A549 treated with AZD9567 at 1 μM for 4 hours (cell line): ENCODE data around the gene NOXRED1. TPM values are rescaled to one million over a fixed set of nuclear protein-coding genes. Genes with fewer than 3 reads are reported as not detected.

Experiments used
- total RNA-seq: library from RNA; stranded (reverse); fragments of 200-300 nt; extraction: Qiagen RNA extraction; gene quantifications from 5 replicates; pipeline ENCODE4 v1.2.3, GENCODE V29; 2022; ENCODE audit not compliant: insufficient read depth

Gene NOXRED1
- 0.08 to 0.12 TPM in 2 of 5 replicates, not detected in the others for total RNA-seq

GRCh38 chr14:77423423-77423822 is at the start of gene NOXRED1:
NOXRED1 (minus strand) TSS chr14:77423523; CDS start chr14:77422889, 634 bp downstream.

GRCh38 chr14:77457522-77458248 is 34.4 kb upstream of the NOXRED1 start, which contains the start of the genes AHSA1 and VIPAS39:
AHSA1 (plus strand) TSS chr14:77458093; CDS start chr14:77458190, 97 bp downstream.
VIPAS39 (minus strand) TSS chr14:77457601; CDS start chr14:77454102, 3,499 bp downstream.

GRCh38 chr14:77376771-77377501 is 46.4 kb downstream of the NOXRED1 start, which contains the start of the genes SAMD15 and TMED8:
SAMD15 (plus strand) TSS chr14:77377379; CDS start chr14:77377419, 40 bp downstream.
TMED8 (minus strand) TSS chr14:77377094; CDS start chr14:77377053, 41 bp downstream.

Other genes with a start within 250 kb of the NOXRED1 start
- 2.7 to 4.0 TPM (median 3.7 TPM) in 5 replicates for gene TMEM63C, start 241.7 kb downstream of the NOXRED1 start, total RNA-seq
- gene NGB, start 152.3 kb downstream of the NOXRED1 start, total RNA-seq, result not detected in 5 replicates
- gene POMT2, start 102.6 kb downstream of the NOXRED1 start, total RNA-seq, result 27.6 to 49.6 TPM (median 32.2 TPM) in 5 replicates
- gene GSTZ1, start 102.5 kb downstream of the NOXRED1 start, total RNA-seq, result 18.8 to 36.0 TPM (median 34.0 TPM) in 5 replicates
- gene TMED8, start 46.4 kb downstream of the NOXRED1 start, total RNA-seq, result 5.6 to 10.3 TPM (median 7.2 TPM) in 5 replicates
- 1.4 to 5.9 TPM (median 1.5 TPM) in 5 replicates for gene SAMD15, start 46.1 kb downstream of the NOXRED1 start, total RNA-seq
- gene VIPAS39, start 34.1 kb upstream of the NOXRED1 start, total RNA-seq, result 13.0 to 31.4 TPM (median 14.8 TPM) in 5 replicates
- 228 to 434 TPM (median 236 TPM) in 5 replicates for gene AHSA1, start 34.6 kb upstream of the NOXRED1 start, total RNA-seq
- gene ISM2, start 75.3 kb upstream of the NOXRED1 start, total RNA-seq, result 0.26 to 0.52 TPM (median 0.34 TPM) in 4 of 5 replicates, not detected in the other
- gene SPTLC2, start 193.1 kb upstream of the NOXRED1 start, total RNA-seq, result 28.0 to 38.2 TPM (median 33.9 TPM) in 5 replicates